AG20443 (cell line): ENCODE data around the gene MAP3K13.
A peak's percentile ranks its signal among the peaks of the same experiment; 100 is the strongest.
"Not testable (repeated sequence)": the region's sequence is repeated elsewhere in the genome, so short reads cannot be mapped to it uniquely, and the experiment has no call there.

Experiments used
- DNase-seq: peaks from one replicate; pipeline ENCODE4 v3.0.0; 2012; ENCODE audit warnings: low spot score, mixed read lengths

The MAP3K13 gene

DNA sequence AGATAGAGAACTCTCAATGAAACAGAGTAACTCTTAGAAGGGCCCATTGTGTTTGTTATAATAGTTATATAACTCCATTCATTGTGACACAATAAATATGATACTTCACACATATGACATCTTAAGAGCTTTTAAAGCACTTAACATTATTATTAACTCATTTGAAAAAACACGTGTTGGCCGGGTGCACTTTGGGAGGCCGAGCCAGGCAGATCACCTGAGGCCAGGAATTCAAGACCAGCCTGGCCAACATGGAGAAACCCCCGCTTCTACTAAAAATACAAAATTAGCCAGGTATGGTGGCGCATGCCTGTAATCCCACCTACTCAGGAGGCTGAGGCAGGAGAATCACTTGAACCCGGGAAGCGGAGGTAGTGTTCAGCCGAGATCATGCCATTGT, 88.5 kb downstream of the MAP3K13 start:
- DNase-seq = not testable (repeated sequence)

DNA sequence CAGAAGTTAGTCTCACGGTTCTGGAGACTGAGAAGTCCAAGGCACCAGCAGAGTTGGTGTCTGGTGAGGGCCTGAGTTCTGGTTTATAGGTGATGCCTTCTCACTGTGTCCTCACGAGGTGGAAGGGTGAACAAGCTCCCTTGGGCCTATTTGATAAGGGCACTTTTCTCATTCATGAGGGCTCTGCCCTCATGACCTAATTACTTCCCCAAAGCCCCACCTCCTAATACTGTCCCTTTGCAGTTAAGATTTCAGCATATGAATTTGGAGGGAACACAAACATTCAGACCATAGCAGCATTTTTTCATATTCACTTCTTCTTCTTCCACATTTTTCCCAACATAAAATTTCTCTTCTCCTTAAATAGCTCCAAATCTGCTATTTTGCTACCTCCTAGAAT, 94.4 kb downstream of the MAP3K13 start:
- no peak for DNase-seq

DNA sequence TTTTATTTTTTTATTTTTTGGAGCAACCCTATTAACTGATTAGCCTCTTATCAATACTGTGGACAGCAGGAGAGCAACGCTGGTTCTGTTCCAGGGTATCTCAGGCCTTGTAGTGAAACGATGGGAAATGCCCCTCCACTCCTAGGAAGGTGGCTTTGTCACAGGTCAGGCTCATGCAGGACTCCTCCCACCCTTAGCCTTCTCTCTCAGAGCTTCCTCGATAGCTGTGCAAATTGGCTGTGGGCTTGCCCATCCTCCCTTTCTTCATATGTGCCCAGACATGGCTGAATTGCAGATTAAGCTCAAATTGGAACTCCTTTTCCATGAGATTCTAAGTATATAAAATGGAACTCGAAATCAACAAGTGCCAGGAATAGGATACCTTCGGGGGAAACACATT, 97.4 kb downstream of the MAP3K13 start:
- no peak for DNase-seq

DNA sequence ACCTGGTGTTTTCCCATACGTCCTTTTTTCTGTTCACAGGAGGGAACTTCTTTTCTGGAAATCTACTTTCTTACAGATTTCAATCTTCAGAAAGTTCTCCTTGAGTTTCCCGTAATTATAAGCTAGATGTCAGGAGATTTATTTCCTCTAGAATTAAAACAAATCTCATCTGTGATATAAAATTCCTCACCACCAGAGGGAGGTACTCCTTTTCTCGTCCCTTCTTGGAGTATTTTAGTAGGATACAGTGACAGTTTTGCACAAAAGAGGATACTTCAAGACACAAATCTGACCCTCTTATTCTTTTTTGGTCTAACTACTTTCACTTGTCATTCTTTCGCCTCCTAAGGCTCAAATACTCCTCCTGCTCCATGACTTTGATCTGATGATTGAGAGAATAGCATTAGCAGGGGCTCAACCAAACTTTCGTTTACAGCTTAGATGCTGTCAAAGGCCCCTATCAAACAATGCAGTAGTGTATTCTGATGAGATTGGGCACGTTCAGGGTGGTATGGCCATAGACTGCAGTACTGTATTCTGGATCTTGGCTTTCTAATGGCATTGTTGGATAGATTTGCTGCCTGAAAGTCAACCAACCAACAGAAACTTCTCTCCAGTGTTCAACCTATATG, 97.9 kb downstream of the MAP3K13 start:
- DNase-seq = peak; percentile 46

DNA sequence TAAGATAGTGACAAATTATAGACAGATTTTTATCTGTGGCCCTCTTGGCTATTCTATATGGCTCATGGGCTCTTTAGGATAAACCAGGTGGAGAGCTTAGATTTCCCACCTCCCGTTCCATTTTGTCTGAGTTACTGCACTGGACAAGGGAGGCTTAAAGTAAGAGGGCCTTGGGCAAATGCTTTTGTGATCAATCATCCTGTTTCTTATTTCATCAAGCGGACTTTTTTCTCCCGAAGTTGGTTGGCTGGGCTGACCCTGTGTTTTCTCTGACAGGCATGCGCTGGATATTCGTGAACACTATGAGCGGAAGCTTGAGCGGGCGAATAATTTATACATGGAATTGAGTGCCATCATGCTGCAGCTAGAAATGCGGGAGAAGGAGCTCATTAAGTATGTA, 102.5 kb downstream of the MAP3K13 start:
- DNase-seq = no peak

DNA sequence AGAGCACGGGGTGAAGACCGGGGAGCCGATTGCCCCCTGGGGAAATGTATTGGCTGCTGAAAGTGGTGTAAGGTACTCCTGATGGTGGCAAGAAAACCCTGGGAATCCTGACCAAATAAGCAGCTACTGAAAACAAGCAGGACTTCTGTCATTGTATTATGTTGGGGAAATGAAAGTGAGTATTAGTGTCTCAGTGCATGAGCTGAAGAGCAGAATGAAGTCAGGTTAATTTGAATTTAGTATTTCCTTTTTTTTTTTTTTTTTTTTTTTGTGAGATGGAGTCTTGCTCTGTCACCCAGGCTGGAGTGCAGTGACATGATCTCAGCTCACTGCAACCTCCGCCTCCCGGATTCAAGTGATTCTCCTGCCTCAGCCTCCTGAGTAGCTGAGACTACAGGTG, 103.2 kb downstream of the MAP3K13 start:
- DNase-seq = not testable (repeated sequence)

DNA sequence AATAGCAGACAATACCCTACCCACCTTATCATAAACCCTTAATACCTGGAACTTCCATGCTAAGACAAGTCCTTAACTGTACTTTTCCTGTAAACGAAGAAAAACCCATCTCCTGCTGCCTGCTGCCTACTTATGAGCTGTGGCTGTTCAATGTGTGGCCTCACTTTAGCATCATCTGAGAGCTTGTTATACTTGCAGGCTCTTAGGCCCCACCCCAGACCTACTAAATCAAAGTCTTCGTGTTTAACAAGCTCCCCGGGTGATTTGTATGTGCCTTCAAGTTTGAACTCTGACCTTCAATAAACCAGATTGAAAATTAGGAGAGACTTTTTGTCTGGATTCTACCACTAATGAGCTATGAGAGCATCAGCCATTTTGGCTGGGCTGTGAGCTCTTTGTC, 106.6 kb downstream of the MAP3K13 start:
- DNase-seq = no peak

DNA sequence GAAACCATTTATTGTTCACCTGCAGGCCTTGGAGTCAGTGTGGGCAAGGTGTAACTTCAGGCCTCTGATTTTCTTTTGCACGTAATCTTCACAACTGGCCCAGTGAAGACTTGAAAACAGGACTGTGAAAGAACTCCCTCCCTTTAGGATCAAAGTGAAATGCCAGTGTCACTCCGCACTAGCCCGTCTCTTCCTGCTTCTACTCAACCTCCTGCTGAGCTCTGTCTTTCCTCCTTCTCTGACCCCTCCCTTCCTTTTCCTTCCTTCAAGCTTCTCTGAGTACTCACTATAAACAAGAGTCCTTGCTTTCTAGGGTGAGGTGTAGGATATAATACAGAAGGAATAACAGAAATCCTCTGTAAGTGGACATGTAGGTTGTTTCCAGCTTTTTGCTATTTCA, 107.4 kb downstream of the MAP3K13 start:
- DNase-seq = no peak

DNA sequence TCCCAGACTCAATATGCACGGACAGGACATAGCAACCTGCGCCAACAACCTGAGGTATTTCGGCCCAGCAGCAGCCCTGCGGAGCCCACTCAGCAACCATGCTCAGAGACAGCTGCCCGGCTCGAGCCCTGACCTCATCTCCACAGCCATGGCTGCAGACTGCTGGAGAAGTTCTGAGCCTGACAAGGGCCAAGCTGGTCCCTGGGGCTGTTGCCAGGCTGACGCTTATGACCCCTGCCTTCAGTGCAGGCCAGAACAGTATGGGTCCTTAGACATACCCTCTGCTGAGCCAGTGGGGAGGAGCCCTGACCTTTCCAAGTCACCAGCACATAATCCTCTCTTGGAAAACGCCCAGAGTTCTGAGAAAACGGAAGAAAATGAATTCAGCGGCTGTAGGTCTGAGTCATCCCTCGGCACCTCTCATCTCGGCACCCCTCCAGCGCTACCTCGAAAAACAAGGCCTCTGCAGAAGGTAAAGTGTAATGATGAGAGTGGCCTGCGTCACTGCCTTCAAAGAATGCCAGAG, 110.4 kb downstream of the MAP3K13 start:
- DNase-seq = no peak

DNA sequence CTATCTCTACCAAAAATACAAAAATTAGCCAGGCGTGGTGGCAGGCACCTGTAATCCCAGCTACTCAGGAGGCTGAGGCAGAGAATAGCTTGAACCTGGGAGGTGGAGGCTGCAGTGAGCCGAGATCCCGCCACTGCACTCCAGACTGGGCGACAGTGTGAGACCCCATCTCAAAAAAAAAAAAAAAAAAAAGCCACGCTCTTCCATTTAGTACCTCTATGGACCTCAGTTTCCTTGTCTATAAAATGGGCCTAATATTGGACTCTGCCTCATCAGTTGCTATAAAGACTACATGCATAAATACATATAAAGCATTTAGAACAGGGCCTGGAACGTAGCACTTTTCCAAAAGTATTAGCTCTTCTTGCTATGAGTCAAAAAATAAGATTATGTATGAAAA, 112.0 kb downstream of the MAP3K13 start:
- DNase-seq = not testable (repeated sequence)

DNA sequence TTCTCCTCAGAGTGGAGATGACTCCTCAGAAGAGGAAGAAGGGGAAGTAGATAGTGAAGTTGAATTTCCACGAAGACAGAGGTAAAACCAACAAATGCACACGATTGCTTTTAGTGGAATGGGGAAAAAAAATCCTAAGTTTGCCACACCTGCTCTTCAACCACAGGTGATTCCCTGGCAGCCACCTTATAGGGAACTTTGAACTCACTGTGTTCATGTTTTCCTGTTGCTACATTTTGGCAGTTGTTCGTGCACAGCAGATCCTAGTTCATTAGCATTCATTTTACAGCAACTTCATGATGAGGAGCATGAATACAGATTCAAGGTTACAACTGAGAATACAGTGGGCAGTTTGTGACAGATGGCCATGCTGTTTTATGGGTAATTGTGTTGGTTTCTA, 114.4 kb downstream of the MAP3K13 start:
- DNase-seq = no peak

DNA sequence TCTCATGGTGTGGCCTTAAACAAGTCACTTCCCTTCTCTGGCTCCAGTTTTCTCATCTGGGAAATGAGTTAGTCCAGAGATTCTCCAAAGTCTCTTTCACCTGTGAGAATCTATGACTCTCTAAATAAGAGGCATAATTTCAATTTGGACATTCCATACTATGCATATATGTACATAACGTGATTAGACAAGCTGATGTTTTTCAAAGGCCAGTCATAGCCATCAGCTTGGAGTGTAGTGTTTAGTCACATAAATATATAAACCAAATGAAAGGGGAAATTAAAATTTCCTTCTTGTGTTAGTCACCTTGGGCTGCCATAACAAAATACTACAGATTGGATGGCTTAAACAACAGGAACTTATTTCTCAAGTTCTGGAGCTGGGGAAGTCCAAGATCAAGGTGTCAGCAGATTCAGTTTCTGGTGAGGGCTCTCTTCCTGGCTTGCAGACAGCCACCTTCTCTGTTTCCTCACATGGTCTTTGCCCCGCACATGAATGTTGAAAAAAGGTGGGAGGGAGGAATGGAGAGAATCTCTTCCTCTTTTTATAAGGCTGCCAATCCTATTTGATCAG, 116.5 kb downstream of the MAP3K13 start:
- DNase-seq = no peak

DNA sequence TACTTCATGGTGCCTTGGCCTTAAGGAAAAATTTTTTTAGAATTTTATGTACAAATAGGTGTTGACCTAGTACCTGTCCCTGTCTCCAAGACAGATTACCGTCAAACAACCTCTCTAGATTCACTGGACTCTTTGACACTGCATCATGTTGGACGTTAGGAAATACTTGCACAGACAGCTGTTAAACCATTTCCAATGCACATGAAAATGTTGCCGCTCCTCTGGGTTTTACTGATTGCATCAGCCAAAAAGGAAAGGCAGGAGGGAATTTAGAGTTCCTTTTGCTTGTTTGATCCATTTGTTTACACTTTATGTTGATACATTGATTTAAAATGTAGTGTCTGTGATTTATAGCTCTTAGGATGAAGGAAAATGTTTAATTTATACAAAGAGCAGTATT, 121.4 kb downstream of the MAP3K13 start:
- no peak for DNase-seq

DNA sequence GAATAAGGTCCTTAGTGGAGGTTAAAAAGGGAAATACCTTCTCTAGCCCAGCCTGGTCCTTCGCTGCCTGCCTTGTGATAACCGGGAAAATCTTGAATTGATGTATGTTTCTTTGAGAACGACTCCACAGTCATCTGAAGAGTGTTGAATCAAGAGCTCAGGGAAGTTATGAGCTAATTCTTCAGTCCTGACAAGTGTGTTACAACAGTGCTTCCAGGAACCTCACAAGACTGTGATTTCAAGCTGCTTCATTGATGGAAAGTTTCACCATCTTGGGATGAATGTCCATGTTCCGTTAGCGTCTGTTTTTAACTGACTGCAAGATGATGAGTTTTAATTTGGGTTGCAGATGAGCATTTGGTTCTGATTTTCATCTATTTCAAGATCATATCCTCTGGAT, 123.5 kb downstream of the MAP3K13 start:
- DNase-seq = no peak

DNA sequence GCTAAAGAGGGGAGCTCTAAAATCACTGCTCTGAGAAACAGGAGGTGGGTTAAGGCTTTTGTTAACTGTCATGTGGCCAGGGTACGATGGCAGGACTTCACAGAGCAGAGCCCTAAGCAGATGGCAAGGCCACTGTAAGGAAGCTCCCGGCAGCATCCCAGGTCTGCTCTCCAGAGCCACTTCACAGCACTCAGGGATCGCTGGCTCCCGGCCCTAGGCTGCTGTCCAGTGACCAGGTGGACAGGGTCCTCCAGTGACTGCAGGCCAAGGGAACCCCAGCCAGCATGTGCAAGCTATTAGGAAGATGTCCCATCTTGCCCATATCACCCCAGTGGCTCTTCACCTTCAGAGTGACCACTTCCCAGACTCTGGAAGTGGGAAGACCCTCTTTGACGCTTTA, 125.5 kb downstream of the MAP3K13 start:
- DNase-seq = no peak

DNA sequence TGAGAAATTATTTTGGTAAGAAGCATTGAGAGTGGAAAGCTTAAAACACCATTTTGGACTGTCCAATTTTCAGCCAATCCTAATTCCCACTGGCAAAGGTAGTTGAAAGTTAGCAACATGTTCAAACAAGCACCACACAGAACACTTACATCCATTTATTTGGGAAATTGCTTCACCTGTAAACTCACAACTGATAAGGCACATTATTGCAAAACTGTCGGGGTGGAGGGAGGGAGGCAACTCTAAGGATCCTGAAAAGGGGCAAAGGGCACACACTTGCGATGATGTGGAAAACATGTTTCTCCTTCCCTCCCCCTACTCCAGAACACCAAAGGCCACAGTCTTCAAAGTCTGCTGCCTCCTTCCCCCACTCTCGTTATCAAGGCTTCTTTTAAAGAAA, 126.5 kb downstream of the MAP3K13 start:
- DNase-seq = no peak

DNA sequence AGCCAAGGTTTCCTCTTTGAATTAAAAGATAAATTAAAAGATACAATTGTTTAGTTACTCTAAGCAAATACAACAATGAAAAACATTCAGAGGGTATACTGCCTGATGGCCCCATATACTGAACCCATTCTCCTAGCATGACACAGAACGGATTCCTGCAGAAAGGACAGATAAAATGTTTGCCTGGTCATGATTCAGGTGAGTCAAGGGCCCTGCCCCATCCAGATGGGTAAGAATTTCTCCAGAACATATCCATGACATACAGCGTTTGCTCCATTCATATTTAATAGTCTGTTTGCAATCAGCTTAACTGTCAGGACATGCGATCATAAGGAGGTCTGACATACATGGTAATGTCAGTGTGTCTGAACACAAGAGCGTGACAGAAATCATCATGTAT, 127.3 kb downstream of the MAP3K13 start:
- no peak for DNase-seq

DNA sequence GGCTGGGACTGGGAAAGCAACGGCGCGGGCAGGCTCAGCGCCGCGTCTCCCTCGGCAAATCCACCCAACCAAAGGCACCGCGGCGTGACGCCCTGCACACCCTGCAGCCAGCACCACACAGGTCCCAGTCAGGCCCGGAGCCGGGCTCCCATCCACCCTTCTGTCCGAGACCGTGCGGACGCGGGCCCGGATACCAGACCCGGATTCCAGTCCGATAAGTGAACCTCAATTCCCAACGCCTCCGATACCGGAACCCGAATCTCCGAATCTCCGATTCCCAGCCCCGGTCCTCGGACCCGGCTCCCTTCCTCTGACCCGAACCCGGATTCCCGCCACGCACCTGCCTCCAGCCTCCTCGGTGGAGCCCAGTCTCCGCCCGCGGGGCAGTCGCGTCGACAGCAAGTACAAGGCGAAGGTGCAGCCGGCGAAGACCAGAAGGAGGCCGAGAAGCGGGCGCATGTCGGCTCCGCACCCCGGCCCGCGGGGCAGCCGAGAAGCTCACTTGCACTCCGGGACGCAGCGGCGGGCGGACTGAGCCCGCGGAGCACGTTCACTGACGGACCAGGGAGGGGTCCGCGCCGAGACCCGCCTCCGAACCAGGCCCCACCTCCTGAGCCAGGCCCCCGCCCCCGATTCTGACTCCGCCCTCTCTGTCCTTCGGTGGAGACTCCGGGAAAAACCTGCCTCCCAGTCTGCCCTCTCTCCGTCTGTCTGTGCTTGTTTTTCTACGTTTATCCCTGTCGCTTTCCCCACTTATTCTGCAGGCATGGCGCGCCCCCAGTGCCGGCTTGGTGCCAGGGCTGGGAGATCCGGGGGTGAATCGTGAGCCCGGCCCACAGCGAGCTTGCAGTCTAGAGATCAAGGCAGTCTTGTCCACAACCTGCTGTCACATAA, 135.8 kb downstream of the MAP3K13 start, which contains the start of gene TMEM41A:
Gene TMEM41A, minus strand, starts transcription at position 533 of the 894 bp plus-strand sequence. Its CDS starts 74 bp downstream, at position 459.
- peak; percentile 99 for DNase-seq

DNA sequence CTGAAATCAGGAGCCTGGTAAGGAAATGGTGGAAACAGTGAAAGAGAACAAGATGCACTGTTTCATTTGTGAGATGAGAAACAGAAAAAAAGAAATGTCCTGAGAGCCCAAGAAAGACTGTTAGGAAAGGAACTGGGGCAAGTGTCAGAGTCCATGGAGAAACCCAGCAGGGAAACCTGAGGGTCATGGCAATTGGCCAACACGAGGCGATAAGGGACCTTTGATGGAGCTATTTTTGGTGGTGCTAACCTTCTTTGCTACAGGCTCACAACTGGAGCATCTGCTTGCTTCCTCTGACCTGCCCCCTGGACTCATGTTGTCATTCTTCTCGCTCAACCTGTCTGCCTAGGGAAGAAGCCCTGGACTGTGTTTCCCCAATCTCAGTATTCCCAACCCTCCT, 140.1 kb downstream of the MAP3K13 start:
- no peak for DNase-seq

DNA sequence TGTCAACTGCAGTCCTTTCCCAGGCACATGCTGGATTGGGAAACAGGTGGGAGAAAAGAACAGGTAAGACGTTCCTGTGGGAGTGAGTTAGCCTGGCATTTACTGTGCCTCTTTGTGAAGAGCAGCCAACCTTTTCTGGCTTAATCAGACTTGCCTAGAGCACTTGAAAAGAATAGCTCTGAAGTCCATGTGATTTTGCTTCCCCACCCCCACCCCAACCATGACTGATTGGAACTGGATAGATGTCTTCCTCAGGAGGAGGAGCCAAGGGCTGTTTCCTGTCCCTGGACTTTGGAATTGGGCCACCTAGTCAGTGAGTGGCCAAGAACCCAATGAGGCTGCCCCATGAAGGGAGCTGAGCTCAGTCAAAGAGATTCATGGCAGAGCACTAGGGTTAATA, 140.6 kb downstream of the MAP3K13 start:
- DNase-seq = no peak

DNA sequence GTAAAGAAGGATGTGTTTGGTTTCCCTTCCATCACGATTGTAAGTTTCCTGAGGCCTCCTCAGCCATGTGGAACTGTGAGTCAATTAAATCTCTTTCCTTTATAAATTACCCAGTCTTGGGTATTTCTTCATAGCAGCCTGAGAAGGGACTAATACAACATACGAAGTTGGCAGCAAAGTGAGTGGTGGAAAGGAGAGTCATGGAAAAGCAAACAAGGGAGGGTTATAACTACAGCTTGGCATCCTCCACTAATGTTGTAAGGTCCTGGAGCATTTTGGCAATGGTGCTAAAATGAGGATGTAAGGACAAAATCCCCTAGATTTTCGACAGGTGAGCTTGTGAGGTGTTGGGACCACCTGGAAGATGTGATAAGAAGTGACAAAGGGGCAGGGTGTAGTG, 141.7 kb downstream of the MAP3K13 start:
- DNase-seq = no peak

DNA sequence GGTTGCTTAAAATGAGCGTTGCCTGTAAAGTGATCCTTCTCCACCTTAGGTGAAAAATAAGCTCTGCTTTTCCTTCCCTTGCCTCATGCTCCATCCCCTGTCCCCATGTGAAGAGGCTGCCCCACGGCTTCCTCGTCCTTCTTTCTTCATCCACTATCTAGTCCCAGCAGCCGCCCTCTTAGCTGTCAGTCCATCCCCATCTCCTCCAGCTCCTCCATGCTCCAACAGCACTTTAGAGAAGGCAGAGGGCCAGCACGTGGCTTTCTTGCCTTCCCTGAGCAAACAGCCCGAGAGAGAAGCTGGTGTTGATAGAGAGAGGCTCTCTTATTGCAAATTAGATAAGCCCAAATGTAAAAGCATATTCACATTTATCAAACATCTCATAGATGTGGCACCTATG, 144.9 kb downstream of the MAP3K13 start:
- no peak for DNase-seq
